AG04450 (cell line): Measurements from ENCODE around the gene UAP1L1. TPM values are rescaled to one million over a fixed set of nuclear protein-coding genes. Genes with fewer than 3 reads are reported as not detected.
"Not testable (repeated sequence)": the region's sequence is repeated elsewhere in the genome, so short reads cannot be mapped to it uniquely, and the experiment has no call there.

Source experiments
- CTCF ChIA-PET: fragments of 300-600, 350-600 bp; formaldehyde crosslinking; extraction: SDS; loops from one replicate; lab custom pipeline; 2022; ENCODE audit warnings: antibody characterized with exemption, inconsistent platforms; lab: Charles Lee
- POLR2A ChIA-PET: fragments of 350-600 bp; formaldehyde crosslinking; extraction: SDS; loops from one replicate; lab custom pipeline; 2021; ENCODE audit warnings: antibody characterized with exemption, inconsistent platforms; lab: Yijun Ruan, JAX
- DNase-seq: peaks from one replicate; pipeline ENCODE4 v3.0.0-alpha.2; 2011; ENCODE audit warnings: low read depth, low spot score
- H3K27ac ChIP-seq: one replicate; pipeline ENCODE4 v1.5.1; 2012; ENCODE audit warnings: low read depth, low read length, control low read depth
- H3K27me3 ChIP-seq: one replicate; pipeline ENCODE4 v1.6.0; 2012; ENCODE audit warnings: low read length; ENCODE audit not compliant: control insufficient read depth, insufficient read depth
- H3K4me3 ChIP-seq: 2 replicates; pipeline ENCODE4 v1.5.1; 2011; ENCODE audit warnings: mild to moderate bottlenecking, low read depth, low read length, control low read depth
- H3K9me3 ChIP-seq: 2 replicates; pipeline ENCODE4 v1.5.1; 2012; ENCODE audit warnings: low read length; ENCODE audit not compliant: control insufficient read depth, insufficient read depth
- polyA plus RNA-seq: library from polyadenylated mRNA; depleted of rRNA; stranded (reverse); fragments of >200 nt; gene quantifications from 2 replicates; pipeline ENCODE4 v1.2.3, GENCODE V29; 2011
- TF ChIP-seq, protein P1 (sequence below): IDR thresholded peaks from 2 replicates; pipeline ENCODE4 v1.5.1; 2011; ENCODE audit warnings: low read depth, low read length, control low read depth, inconsistent platforms

The UAP1L1 gene
- polyA plus RNA-seq, 1 experiment = 5.1 TPM

DNA sequence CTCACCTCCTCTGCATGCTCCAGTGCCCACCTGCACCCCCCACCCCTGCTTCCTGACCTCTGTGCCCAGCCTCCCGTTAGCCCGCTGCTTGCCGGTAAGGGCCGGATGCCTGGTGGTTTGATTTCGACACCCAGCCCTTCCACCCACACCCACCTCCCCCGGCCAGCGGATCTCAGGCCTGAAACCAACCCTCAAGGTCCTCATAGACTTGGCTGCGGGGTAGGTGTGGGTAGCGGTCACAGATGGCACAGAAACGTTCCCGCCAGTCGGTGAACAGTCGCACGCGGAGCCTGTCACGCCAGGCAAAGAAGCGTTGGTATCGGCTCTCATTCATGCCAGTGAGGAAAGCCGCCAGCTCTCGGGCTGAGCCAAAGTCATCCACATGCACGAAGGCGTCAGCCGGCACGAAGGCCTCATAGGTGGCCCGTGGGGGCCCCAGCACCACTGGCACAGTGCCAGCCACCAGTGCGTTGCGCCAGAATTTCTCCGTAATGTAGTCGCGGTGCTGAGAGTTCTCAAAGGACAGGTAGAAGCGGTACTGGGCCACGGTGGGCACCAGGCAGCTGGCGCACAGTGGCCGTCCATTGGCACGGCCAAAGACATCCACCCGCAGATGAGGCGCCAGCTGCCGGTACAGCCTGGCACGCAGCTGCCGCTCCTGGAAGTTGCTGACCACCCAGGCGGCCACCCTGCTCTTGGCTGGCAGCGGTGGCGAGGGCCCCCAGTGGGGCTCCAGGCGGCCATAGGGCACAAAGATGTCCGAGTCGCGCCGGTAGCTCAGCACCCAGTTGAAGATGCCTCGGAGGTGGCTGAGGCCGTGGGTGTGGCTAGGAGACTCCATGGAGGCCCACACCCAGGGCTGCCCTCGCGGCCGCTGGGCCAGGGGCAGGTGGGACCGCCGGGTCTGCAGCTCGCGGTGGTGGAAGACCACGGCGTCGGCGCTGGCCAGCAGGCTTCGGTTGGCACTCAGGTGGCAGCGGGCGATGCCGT, 46.5 kb upstream of the UAP1L1 start:
- TF ChIP-seq, protein P1, sequence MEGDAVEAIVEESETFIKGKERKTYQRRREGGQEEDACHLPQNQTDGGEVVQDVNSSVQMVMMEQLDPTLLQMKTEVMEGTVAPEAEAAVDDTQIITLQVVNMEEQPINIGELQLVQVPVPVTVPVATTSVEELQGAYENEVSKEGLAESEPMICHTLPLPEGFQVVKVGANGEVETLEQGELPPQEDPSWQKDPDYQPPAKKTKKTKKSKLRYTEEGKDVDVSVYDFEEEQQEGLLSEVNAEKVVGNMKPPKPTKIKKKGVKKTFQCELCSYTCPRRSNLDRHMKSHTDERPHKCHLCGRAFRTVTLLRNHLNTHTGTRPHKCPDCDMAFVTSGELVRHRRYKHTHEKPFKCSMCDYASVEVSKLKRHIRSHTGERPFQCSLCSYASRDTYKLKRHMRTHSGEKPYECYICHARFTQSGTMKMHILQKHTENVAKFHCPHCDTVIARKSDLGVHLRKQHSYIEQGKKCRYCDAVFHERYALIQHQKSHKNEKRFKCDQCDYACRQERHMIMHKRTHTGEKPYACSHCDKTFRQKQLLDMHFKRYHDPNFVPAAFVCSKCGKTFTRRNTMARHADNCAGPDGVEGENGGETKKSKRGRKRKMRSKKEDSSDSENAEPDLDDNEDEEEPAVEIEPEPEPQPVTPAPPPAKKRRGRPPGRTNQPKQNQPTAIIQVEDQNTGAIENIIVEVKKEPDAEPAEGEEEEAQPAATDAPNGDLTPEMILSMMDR = no peak
- Histone ChIP-seq H3K27ac (no peak overlapping the region), H3K27me3 (no peaks in the 10 kb centered on the region), H3K9me3 (no peaks in the 10 kb centered on the region; the same call in 1 of the 2 replicates), H3K4me3 (no peak overlapping the region)
- CTCF ChIA-PET = interaction anchor here (0.5 to 2.2 kb wide), 10 partner anchors 10 to 83 kb away, joined by 3 to 13 read pairs (median 8); partner anchors contain the start of gene PAXX
- no peak for DNase-seq
- POLR2A ChIA-PET = no interaction called here

- CTCF ChIA-PET = interaction anchor here (0.6 to 1.3 kb wide), 3 partner anchors 14 to 245 kb away, joined by 4 to 6 read pairs (median 4); no protein-coding TSS in a partner anchor
- H3K9me3 ChIP-seq = no peaks in the 10 kb centered on the region; the same call in 1 of the 2 replicates
- no peak for DNase-seq
- TF ChIP-seq, protein P1 = no peak
- H3K27ac ChIP-seq = no peak within 1 kb of the TSS
- no peak within 1 kb of the TSS for H3K4me3 ChIP-seq
- H3K27me3 ChIP-seq = no peaks in the 10 kb centered on the region
- POLR2A ChIA-PET = interaction anchor here (0.7 kb wide), 1 partner anchor 241 kb away, joined by 3 read pairs; the partner anchor contains the start of gene TMEM141
Measured at GRCh38 chr9:137031904-137032640, 45.2 kb upstream of the UAP1L1 start, which contains the start of gene FUT7. Gene FUT7 (minus strand): TSS chr9:137032088. CDS start chr9:137031991, 97 bp downstream.

- POLR2A ChIA-PET = no interaction called here
- no peak overlapping the region for H3K4me3 ChIP-seq
- H3K27me3 ChIP-seq = no peaks in the 10 kb centered on the region
- no peak overlapping the region for H3K27ac ChIP-seq
- TF ChIP-seq, protein P1 = no peak
- CTCF ChIA-PET = no interaction called here
- no peak for DNase-seq
- no peaks in the 10 kb centered on the region; the same call in 1 of the 2 replicates for H3K9me3 ChIP-seq
Measured at GRCh38 chr9:137032858-137033257, 44.5 kb upstream of the UAP1L1 start.

DNA sequence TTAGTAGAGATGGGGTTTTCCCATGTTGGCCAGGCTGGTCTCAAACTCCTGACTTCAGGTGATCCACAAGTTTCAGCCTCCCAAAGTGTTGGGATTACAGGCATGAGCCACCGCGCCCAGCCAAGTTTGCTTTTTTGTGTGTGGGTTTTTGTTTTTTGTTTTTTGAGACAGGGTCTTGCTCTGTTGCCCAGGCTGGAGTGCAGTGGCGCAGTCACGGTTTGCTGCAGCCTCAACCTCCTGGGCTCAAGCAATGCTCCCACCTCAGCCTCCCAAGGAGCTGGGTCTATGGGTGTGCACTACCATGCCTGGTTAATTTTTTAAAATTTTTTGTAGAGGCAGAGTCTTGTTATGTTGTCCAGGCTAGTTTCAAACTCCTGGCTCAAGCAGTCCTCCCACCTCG, 43.8 kb upstream of the UAP1L1 start:
- H3K9me3 ChIP-seq, H3K27me3 ChIP-seq, H3K27ac ChIP-seq, H3K4me3 ChIP-seq, POLR2A ChIA-PET, DNase-seq: not testable (repeated sequence)
- CTCF ChIA-PET = interaction anchor here (3.2 to 5.1 kb wide), 3 partner anchors 13 to 246 kb away, joined by 16 to 105 read pairs (median 31); partner anchors contain the start of gene NPDC1
